Testis (tissue), 2 donors: ENCODE data around the gene DCDC2.

Experiments used
- POLR2A ChIP-seq: fragments of 450-650 bp; IDR thresholded peaks from one replicate; pipeline ENCODE4 v1.6.1; 2017; ENCODE audit warnings: antibody characterized with exemption, mild to moderate bottlenecking, moderate library complexity
- TF ChIP-seq, protein P1 (sequence below), 3 experiments: fragments of 450-650 bp in 2 of 3; fragments of 200-600 bp in 1 of 3; sonication (generic) in 1 of 3; IDR thresholded peaks; one replicate each; pipeline ENCODE4 v1.5.1; 2016 to 2019; ENCODE audit warnings: antibody characterized with exemption in 3 of 3, mild to moderate bottlenecking in 2 of 3, moderate library complexity in 1 of 3

DNA sequence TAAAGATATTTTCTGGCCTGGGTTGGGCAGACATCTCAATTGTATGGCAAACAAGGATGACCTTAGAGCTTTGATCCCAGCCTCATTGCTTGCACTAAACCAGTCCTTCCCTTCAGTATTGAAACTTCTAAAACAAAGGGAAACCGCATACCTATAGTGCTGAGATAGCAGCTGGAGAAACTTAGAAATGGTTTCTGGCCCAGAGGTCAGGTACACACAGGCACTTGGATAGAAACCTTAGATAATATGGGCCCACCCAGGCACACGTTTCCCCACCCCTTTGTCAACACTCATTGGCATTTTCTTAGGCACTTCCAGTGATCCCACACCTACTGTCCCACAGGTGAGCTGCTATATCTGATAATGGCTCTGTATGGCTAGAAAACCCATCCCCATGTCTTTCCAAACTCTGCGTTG lies 209.7 kb downstream of the DCDC2 start:
- TF ChIP-seq POLR2A, result no peak
- TF ChIP-seq, protein P1, sequence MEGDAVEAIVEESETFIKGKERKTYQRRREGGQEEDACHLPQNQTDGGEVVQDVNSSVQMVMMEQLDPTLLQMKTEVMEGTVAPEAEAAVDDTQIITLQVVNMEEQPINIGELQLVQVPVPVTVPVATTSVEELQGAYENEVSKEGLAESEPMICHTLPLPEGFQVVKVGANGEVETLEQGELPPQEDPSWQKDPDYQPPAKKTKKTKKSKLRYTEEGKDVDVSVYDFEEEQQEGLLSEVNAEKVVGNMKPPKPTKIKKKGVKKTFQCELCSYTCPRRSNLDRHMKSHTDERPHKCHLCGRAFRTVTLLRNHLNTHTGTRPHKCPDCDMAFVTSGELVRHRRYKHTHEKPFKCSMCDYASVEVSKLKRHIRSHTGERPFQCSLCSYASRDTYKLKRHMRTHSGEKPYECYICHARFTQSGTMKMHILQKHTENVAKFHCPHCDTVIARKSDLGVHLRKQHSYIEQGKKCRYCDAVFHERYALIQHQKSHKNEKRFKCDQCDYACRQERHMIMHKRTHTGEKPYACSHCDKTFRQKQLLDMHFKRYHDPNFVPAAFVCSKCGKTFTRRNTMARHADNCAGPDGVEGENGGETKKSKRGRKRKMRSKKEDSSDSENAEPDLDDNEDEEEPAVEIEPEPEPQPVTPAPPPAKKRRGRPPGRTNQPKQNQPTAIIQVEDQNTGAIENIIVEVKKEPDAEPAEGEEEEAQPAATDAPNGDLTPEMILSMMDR (IDR thresholded peaks at IDR 0.05), result no peak
